Fibroblast of skin of scalp (primary cell): ENCODE results near the gene CAMK2N2.

ENCODE experiments used
- DNase-seq: peaks from one replicate; pipeline ENCODE4 v3.0.0-alpha.2; 2013

The CAMK2N2 gene

GRCh38 chr3:184239708-184240107 lies 21.6 kb downstream of the CAMK2N2 start:
- no peak for DNase-seq

DNA sequence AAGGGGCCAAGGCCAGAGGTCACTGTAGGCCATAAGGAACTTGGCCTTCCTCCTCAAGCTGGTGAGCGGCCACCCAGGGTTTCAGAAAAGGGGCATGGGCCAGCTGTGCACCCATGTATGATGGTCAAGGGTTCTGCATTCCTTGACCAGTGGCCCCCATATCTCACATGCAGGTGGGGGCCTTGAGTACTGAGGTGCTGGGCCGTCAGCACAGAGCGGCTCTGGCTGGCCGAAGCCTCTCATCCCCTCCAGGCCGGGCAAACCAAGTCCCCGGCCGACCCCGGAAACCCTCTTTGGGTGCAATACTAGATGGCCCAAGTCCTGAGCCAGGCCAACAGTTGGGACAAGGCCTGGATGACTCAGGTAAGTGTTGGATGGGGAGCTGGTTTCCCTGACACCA lies 22.1 kb downstream of the CAMK2N2 start:
- DNase-seq: no peak

DNA sequence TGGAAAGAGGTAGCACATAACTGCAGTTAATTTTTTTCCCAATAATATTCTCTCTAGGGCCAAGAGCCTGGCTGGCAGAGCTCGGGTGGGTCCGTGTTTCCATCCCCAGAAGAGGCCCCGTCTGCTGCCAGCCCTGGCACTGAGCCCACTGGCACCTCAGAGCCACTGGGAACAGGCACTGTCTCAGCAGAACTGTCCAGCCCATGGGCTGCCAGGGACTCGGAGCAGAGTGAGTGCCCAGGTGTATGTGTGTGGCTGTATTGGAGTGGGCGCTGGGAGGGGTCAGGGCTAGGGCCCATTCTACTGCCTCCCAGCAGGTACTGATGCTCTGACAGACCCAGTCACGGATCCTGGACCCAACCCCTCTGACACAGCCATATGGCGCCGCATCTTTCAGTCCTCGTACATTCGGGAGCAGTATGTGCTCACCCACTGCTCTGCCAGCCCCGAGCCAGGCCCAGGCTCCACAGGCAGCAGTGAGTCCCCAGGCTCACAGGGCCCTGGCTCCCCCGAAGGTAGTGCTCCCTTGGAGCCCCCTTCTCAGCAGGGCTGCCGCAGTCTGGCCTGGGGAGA lies 23.0 kb downstream of the CAMK2N2 start:
- DNase-seq: no peak

- DNase-seq: no peak
Measured at GRCh38 chr3:184237807-184238206, 23.5 kb downstream of the CAMK2N2 start.

- no peak for DNase-seq
Measured at GRCh38 chr3:184237211-184237610, 24.1 kb downstream of the CAMK2N2 start.

- no peak for DNase-seq
Measured at GRCh38 chr3:184236636-184237035, 24.7 kb downstream of the CAMK2N2 start.

DNA sequence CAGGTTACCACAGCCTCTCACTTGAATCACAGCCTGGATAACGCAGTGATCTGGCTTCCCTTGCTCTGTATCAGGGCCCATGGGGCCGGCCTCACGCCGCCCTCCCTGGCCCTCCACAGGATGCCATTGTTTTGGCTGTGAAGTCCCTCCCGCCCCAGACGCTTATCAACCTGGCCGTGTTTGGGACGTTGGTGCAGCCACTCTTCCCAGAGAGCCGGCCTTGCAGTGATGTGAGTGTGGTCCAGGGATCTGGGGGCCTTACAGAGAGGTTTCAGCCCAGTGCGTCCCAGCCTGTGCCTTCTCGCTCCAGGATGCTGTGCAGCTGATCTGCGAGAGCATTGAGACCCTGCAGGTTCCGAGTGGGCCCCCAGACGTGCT lies 25.3 kb downstream of the CAMK2N2 start:
- no peak for DNase-seq

- DNase-seq: no peak
Measured at GRCh38 chr3:184235381-184236032, 25.8 kb downstream of the CAMK2N2 start.

DNA sequence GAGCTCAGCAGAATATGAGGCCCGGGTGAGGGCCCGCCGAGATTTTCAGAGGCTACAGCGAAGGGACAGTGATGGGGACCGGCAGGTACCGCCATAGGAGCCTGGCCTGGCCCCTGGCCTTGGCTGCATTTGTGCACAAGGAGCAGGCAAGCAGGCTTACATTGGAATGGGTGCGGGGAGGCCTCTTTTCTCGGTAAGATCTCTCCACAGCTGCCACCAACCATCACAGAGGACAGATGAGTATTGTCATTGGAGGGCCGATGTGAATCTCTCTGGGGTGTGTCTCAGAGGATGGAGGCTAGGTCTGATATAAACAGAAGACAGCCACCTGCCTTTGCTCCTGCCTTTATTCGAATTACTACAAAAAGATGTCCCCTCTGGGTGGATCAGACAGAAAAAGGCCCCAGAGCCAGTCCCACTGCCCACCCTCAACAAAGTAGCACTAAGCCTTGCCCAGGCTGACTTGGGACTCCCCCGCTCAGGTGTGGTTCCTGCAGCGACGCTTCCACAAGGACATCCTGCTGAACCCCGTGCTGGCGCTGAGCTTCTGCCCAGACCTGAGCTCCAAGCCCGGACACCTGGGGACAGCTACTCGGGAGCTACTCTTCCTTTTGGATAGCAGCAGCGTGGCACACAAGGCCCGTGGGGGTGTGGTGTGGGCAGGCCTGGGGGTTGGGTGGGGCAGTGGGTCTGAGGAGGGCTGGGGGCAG lies 26.5 kb downstream of the CAMK2N2 start:
- no peak for DNase-seq

DNA sequence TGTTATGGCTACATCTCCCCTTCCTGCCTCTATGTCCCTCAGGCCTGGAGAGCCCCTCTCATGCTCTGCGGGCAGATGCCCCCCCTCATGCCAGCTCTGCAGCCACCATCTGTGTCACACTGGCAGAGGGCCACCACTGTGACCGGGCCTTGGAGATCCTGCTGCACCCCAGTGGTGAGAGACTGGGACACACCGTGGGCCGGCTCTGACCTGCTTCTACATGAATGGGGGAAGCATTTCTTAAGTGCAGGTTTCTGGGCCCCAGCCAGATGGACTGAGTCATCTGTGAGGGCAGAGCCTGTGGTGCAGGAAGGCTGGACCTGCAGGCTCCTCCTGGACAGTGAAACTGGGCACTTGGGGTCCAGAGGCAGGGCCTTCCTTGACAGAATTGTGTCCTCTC lies 27.1 kb downstream of the CAMK2N2 start:
- peak; percentile 49 for DNase-seq

DNA sequence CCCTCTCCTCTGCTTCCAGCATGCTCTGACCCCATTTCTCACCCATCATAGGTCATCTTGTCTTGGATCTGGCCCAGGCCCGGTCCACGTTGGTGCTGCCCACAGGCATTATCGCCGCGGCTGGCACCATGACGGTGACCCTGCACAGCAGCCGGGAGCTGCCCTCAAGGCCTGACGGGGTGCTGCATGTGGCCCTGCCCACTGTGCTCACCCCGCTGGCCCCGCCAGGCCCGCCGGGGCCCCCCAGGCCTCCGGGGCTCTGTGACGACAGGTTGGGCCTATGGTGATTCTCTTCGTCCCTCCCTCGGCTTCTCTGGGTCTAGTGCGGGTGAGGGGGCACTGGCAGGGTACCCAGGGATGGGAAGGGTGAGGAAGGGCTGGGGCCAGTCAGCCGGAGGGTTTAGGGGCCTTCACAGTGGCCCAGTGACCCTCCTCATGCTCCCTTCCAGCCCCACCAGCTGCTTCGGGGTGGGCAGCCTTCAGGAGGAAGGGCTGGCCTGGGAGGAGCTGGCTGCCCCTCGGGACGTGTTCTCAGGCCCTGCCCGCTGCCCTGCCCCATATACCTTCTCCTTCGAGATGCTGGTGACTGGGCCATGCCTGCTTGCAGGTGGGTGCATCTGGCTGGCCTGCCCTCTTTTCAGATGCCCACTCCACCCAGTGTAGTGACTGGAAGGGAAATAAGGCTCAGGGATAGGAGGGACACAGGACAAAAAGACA lies 28.1 kb downstream of the CAMK2N2 start:
- no peak for DNase-seq

GRCh38 chr3:184231671-184232070 lies 29.7 kb downstream of the CAMK2N2 start:
- no peak for DNase-seq

DNA sequence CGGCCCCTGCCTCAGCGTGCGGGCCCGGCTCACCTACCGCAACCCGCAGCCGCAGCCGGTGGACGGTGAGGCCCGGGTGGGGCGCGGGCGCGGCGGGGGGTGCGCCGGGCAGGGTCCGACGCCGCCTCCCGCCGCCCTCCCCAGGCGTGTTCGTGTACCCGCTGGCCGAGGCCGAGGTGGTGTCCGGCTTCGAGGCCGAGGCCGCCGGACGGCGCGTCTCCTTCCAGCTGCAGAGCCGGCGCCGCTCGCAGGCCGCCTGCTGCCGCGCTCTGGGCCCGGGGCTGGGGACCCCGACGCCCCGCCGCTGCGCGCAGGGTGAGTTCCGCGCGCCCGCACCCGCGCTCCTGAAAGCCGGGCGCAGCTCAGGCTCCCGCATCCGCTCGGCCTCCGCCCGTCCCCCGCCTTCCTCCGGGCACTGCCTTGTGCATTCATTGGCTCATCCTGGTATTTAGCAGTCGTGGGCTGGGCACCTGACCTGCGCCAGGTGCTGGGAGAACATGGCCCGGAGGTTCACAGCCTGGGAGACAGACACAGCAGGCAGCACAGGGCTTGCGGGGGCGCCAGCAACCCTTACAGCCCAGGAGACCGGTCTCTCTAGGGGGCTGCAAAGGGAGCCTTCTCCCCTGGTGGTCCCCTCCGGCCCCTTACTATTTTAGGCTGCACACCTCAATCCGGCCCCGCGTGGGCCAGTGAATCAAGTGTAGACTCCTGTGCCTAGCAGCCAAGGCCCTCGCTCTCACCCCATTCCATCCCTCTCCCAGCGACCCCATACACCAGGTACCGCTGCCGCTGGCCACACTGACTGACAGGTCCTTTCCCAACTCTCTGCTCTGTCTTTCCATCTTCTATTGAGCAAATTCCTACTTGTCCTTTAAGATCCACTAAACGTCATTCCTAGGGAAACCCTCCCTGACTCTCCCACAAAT lies 30.5 kb downstream of the CAMK2N2 start:
- DNase-seq: no peak

GRCh38 chr3:184230081-184230602 lies 31.2 kb downstream of the CAMK2N2 start:
- no peak for DNase-seq

DNA sequence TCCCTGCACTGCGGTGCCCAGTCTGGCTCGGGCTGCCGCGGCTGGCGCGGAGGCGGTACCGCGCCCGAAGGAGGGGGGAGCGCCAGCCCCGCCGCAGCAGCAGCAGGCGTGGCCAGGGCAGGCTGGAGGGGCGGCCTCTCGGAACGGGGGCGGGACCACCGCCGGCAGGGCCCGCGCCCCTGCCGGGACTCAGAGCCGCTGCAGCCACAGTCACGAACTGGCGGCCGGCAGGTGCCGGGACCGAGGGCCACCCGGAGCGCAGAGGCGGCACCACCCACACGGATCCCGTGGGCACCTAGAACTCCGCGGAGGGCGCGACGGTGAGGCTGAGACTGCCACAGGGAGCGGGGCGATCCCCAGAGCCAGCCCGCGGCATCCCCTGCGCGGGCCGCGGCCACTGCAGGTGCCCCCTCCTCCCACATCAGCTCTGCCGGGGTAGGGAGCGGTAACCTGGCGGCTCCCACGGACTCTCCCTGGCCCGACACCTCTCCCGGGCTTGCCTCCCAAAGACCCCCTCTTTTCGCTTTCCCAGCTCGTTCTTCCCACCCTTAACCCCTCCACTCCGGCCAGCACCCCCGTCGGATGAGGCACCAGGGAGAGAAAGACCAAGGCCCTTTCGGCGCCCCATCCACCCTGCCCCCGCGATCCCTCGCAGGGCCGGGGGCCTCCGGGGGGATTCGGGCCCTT lies 31.8 kb downstream of the CAMK2N2 start, which contains the start of gene VWA5B2:
VWA5B2 (plus strand) TSS at position 192 of the 687 bp plus-strand sequence. CDS start 944 bp downstream, outside the sequence.
- peak; percentile 32 for DNase-seq

GRCh38 chr3:184228376-184229137 lies 32.8 kb downstream of the CAMK2N2 start:
- DNase-seq: no peak

DNA sequence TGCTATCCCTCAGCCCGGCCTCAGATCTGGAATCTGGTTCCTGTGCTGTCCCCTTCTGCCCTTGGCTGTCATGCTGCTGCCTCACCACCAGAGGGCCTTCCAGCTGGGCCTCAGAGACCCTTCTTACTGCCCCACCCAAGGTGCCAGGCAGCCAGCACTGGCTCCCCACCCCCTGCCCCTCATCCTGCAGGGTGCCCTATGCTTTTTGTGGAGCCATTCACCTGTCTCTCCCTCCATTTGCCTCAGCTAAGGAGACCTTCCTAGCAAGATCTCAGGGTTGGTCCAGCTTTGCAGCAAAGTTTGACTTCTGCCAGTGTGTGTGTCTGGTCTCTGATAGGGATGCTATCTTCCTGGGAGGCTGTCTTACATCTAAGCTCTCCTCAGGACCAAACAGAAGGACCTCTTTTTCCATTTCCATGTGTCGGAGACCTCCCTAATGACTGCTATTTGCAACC lies 33.8 kb downstream of the CAMK2N2 start:
- DNase-seq: peak; percentile 22

- no peak for DNase-seq
Measured at GRCh38 chr3:184223946-184224345, 37.4 kb downstream of the CAMK2N2 start.

DNA sequence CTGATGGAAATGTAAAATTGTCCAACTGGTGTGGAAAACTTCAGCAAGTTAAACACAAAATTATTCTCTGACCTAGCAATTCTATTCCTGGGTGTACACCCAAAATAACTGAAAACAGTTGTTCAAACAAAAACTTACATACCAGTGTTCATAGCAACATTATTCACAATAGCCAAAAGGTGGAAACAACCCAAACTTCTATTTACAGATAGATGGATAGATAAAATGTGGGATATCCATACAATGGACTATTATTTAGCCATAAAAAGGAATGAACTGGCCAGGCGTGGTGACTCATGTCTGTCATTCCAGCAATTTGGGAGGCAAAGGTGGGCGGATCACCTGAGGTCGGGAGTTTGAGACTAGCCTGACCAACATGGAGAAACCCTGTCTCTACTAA lies 38.8 kb downstream of the CAMK2N2 start:
- DNase-seq: no peak

DNA sequence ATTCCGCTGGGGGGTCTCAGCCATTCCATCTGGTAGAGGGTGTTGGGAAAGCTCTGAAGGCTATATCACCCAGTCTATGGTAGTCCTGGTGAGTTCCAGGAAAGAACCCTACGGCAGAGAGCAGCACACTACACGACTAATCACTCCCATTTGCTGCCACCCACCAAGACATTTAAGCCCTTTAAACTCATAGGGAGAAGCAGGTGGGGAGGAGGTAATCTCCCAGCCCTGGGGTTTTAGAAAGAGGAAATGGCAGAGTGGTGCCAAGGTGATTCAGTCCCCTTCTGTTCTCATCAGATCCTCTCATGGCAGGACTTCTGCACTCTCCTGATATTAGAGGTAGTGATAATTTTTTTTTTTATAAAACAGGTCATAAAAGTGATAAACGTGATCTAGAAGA lies 42.5 kb downstream of the CAMK2N2 start:
- no peak for DNase-seq
